Measurements from ENCODE around the gene APC.
A peak's percentile ranks its signal among the peaks of the same experiment; 100 is the strongest.

Gene APC

GRCh38 chr5:112693301-112693700 lies 44.4 kb upstream of the APC start:
- TF ChIP-seq, protein P1, sequence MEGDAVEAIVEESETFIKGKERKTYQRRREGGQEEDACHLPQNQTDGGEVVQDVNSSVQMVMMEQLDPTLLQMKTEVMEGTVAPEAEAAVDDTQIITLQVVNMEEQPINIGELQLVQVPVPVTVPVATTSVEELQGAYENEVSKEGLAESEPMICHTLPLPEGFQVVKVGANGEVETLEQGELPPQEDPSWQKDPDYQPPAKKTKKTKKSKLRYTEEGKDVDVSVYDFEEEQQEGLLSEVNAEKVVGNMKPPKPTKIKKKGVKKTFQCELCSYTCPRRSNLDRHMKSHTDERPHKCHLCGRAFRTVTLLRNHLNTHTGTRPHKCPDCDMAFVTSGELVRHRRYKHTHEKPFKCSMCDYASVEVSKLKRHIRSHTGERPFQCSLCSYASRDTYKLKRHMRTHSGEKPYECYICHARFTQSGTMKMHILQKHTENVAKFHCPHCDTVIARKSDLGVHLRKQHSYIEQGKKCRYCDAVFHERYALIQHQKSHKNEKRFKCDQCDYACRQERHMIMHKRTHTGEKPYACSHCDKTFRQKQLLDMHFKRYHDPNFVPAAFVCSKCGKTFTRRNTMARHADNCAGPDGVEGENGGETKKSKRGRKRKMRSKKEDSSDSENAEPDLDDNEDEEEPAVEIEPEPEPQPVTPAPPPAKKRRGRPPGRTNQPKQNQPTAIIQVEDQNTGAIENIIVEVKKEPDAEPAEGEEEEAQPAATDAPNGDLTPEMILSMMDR (IDR thresholded peaks at IDR 0.05; ENCODE audit: control insufficient read depth, insufficient read depth, low read depth, low read length, missing control alignments): no peak
- no peak overlapping the region for H3K4me3 ChIP-seq (ENCODE audit: control insufficient read depth, low read depth, low read length)
- no peak for DNase-seq (ENCODE audit: low read depth)

GRCh38 chr5:112694853-112695709 lies 42.6 kb upstream of the APC start:
- DNase-seq (ENCODE audit: low read depth): peak; percentile 57
- H3K4me3 ChIP-seq (ENCODE audit: control insufficient read depth, low read depth, low read length): no peak overlapping the region
- TF ChIP-seq, protein P1 (IDR thresholded peaks at IDR 0.05; ENCODE audit: control insufficient read depth, insufficient read depth, low read depth, low read length, missing control alignments): no peak

DNA sequence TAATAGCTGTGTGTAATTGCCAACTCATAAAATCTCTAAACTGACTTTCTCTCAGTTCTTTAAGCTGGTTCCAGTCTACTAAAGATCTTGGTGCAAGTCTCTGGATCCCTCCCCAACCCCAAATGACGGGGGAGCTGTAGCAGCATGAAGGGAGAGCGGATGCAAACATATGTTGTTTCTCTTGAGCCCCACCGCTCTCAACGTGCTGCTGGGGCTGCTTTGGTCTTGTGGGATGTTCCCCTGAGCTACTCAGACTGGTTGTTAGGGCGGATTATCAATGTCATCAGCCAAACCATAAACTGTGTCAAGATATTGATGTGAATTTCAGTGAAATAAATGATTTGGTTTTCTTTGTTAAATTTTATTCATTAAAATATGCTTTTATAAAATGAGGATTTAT lies 40.9 kb upstream of the APC start:
- TF ChIP-seq, protein P1 (IDR thresholded peaks at IDR 0.05; ENCODE audit: control insufficient read depth, insufficient read depth, low read depth, low read length, missing control alignments): no peak
- DNase-seq (ENCODE audit: low read depth): no peak
- no peak overlapping the region for H3K4me3 ChIP-seq (ENCODE audit: control insufficient read depth, low read depth, low read length)

GRCh38 chr5:112697322-112697721 lies 40.4 kb upstream of the APC start:
- no peak overlapping the region for H3K4me3 ChIP-seq (ENCODE audit: control insufficient read depth, low read depth, low read length)

GRCh38 chr5:112697833-112698232 lies 39.9 kb upstream of the APC start:
- TF ChIP-seq, protein P1 (IDR thresholded peaks at IDR 0.05; ENCODE audit: control insufficient read depth, insufficient read depth, low read depth, low read length, missing control alignments): no peak
- no peak overlapping the region for H3K4me3 ChIP-seq (ENCODE audit: control insufficient read depth, low read depth, low read length)
- DNase-seq (ENCODE audit: low read depth): no peak

More at GRCh38 chr5:112697322-112697721, 40.4 kb upstream of the APC start:
- TF ChIP-seq, protein P1 (IDR thresholded peaks at IDR 0.05; ENCODE audit: control insufficient read depth, insufficient read depth, low read depth, low read length, missing control alignments): no peak
- no peak for DNase-seq (ENCODE audit: low read depth)

DNA sequence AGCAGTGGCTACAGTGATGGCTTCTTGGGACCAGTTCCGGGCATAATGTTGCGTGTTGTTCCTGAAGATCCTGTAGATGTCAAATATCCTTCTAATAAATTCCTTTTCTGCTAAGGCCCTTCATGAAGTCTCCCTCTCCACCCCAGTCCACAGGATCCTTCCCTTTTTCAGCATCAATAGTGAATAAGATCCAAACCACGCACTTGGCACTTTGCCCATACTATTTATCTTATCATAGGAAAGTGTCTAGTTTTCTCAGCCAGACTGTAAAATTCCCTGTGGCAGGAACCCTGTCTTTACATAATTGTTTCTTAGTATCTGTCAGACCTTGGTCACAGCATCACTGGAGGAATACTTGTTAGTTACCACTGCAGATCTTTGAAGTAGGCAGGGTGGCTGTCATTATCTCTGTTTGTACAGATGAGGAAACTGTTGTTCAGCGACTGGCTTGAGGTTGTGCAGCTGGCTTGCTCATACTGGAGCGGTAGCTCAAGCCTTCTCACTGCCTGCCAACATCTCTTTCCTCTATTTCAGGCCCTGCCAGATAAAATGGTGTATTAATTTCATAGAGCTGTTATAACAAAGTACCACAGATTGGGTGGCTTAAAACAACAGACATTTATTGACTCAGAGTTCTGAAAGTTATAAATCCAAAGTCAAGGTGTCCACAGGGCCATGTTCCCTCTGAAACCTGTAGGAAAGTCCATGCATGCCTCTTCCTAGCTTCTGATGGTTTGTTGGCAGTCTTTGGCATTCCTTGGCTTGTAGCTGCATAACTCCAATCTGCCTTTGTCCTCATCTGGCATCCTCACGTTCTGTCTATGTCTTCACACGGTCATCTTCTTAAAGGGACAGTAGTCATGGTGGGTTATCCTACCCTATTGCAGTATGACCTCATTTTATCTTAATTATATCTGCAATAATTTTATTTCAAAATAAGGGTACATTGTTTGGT lies 33.5 kb upstream of the APC start:
- TF ChIP-seq, protein P1 (IDR thresholded peaks at IDR 0.05; ENCODE audit: control insufficient read depth, insufficient read depth, low read depth, low read length, missing control alignments): no peak
- no peak overlapping the region for H3K4me3 ChIP-seq (ENCODE audit: control insufficient read depth, low read depth, low read length)
- no peak for DNase-seq (ENCODE audit: low read depth)

All from AG09309 (cell line).